WI38 (cell line): ENCODE measurements around the gene PLCG1.

Experiments used
- H3K4me3 ChIP-seq: 2 replicates; pipeline ENCODE4 v1.5.1; 2011; ENCODE audit warnings: low read depth, mild to moderate bottlenecking, control low read depth, low read length
- CTCF ChIP-seq: IDR thresholded peaks from 2 replicates; pipeline ENCODE4 v1.5.1; 2012; ENCODE audit warnings: low read depth, mild to moderate bottlenecking, control low read depth, low read length

The PLCG1 gene

GRCh38 chr20:41226426-41226825 is 89.1 kb downstream of the PLCG1 start:
- TF ChIP-seq CTCF, result no peak
- no peak overlapping the region for H3K4me3 ChIP-seq
